Loucy (cell line): ENCODE results near the gene STUB1.

Source experiments
- EZH2phosphoT487 ChIP-seq: fragments of 200-600 bp; IDR thresholded peaks from 2 replicates; pipeline ENCODE4 v1.6.1; 2018; ENCODE audit warnings: antibody characterized with exemption, mild to moderate bottlenecking, moderate library complexity, borderline replicate concordance
- TF ChIP-seq, protein P1 (sequence below): fragments of 200-600 bp; sonication (generic); conservative IDR thresholded peaks from 2 replicates; pipeline ENCODE4 v1.5.1; 2014; ENCODE audit warnings: mild to moderate bottlenecking, antibody characterized with exemption, low read length

DNA sequence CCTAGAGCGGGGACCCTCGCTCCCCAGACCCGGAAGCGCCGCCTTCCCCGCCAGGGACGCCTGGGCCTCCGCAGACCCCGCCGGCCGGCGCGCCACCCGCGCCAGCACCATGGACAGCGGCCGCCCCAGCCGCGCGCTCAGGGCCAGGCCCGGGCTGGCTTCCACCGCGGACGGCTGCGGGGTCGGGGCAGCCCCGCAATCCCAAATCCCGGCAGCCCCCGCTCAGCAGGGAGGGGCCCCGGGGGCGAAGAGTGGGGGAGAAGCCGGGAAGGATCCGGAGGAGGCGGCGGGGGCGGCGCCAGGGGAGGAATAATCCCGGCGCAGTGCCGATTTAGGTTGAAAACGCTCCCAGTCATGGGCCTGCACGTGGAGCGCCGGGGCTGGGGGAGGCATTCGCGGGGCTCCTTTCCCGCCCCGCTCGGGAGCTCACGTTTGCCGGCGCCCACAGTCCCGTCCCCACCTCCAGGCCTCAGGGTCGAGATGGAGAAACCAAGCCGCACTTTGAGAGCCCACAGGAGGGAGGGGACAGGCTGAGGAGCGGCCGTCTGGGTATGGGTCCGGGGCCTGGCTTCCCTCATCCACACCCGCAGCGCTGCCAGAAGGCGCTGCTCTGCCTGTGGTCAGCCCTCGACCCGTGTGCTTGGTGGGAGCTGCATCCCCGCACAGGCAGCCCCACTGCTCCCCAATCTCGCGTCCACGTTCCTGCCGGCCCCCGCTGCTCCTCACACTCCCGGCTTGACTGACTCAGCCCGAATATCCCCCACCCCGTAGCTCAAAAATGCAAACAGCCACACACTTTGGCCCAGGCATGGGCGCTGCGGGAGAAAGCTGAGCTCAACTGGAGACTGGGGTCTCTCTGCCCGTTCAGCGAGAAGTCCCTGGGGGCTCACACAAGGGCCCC is 20.7 kb downstream of the STUB1 start:
- TF ChIP-seq, protein P1, sequence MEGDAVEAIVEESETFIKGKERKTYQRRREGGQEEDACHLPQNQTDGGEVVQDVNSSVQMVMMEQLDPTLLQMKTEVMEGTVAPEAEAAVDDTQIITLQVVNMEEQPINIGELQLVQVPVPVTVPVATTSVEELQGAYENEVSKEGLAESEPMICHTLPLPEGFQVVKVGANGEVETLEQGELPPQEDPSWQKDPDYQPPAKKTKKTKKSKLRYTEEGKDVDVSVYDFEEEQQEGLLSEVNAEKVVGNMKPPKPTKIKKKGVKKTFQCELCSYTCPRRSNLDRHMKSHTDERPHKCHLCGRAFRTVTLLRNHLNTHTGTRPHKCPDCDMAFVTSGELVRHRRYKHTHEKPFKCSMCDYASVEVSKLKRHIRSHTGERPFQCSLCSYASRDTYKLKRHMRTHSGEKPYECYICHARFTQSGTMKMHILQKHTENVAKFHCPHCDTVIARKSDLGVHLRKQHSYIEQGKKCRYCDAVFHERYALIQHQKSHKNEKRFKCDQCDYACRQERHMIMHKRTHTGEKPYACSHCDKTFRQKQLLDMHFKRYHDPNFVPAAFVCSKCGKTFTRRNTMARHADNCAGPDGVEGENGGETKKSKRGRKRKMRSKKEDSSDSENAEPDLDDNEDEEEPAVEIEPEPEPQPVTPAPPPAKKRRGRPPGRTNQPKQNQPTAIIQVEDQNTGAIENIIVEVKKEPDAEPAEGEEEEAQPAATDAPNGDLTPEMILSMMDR = no peak
- no peak for TF ChIP-seq EZH2phosphoT487
